ENCODE results near the gene EEF2KMT. TPM values are rescaled to one million over a fixed set of nuclear protein-coding genes. Genes with fewer than 3 reads are reported as not detected.
A peak's percentile ranks its signal among the peaks of the same experiment; 100 is the strongest.

EEF2KMT gene
- polyA plus RNA-seq, 6 donors from 2014 or later = 7.1 to 15.1 (median 10.1) TPM

- Mint-ChIP-seq H3K36me3 (peaks cover 6 to 10% of the 10 kb centered on the region in 2 donors), H3K4me3 (peak within 1 kb of the TSS; percentile 91 to 98 (median 96)), H3K27ac (peak within 1 kb of the TSS; percentile 93 to 97 (median 96)), H3K27me3 (peaks cover 0 to 6% (median 0%) of the 10 kb centered on the region in 3 donors), H3K4me1 (peaks cover 24 to 42% (median 41%) of the 10 kb centered on the region in 3 donors), H3K9me3 (no peaks in the 10 kb centered on the region)
- peak; percentile 91 for ATAC-seq (ENCODE audit: low read depth in 2 of 2)
- peak; percentile 85 for DNase-seq
Observed at GRCh38 chr16:5071681-5072333, 25.8 kb downstream of the EEF2KMT start, which contains the start of gene ALG1. TSS of gene ALG1 (plus strand) at chr16:5071843. CDS start at chr16:5071850, 7 bp downstream.

GRCh38 chr16:5071341-5071680 lies 26.3 kb downstream of the EEF2KMT start:
- no peak for DNase-seq
- Mint-ChIP-seq H3K4me3 (peak overlapping the region; percentile 91 to 98 (median 96)), H3K9me3 (no peaks in the 10 kb centered on the region), H3K27me3 (peaks cover 0 to 6% (median 0%) of the 10 kb centered on the region in 3 donors), H3K27ac (peak overlapping the region; percentile 93 to 97 (median 96)), H3K36me3 (peaks cover 6 to 10% of the 10 kb centered on the region in 2 donors), H3K4me1 (peaks cover 24 to 42% (median 41%) of the 10 kb centered on the region in 3 donors)
- ATAC-seq (ENCODE audit: low read depth in 2 of 2) = no peak

- H3K4me3 Mint-ChIP-seq = peak overlapping the region in 6 of 8 donors; percentile 15 to 98 (median 96)
- ATAC-seq (ENCODE audit: low read depth in 2 of 2) (no peak), DNase-seq (no peak)
- H3K27me3 Mint-ChIP-seq = peaks cover 0 to 6% (median 0%) of the 10 kb centered on the region in 3 donors
- no peaks in the 10 kb centered on the region for H3K9me3 Mint-ChIP-seq
- peak overlapping the region; percentile 93 to 97 (median 96) for H3K27ac Mint-ChIP-seq
- H3K4me1 Mint-ChIP-seq = peaks cover 24 to 42% (median 41%) of the 10 kb centered on the region in 3 donors
- H3K36me3 Mint-ChIP-seq = peaks cover 5 to 6% of the 10 kb centered on the region in 2 donors
Observed at GRCh38 chr16:5070431-5071186, 27.0 kb downstream of the EEF2KMT start.

GRCh38 chr16:5069854-5070253 lies 27.7 kb downstream of the EEF2KMT start:
- H3K27me3 Mint-ChIP-seq = peaks cover 0 to 14% (median 0%) of the 10 kb centered on the region in 3 donors
- H3K27ac Mint-ChIP-seq = peak overlapping the region in 3 of 6 donors; percentile 64 to 87 (median 70)
- H3K4me3 Mint-ChIP-seq = peak overlapping the region in 5 of 8 donors; percentile 21 to 76 (median 66)
- DNase-seq (no peak), ATAC-seq (ENCODE audit: low read depth in 2 of 2) (no peak)
- H3K9me3 Mint-ChIP-seq = no peaks in the 10 kb centered on the region
- no peaks in the 10 kb centered on the region for H3K36me3 Mint-ChIP-seq
- H3K4me1 Mint-ChIP-seq = peaks cover 24 to 37% (median 35%) of the 10 kb centered on the region in 3 donors

GRCh38 chr16:5069048-5069447 lies 28.5 kb downstream of the EEF2KMT start:
- DNase-seq (no peak), ATAC-seq (ENCODE audit: low read depth in 2 of 2) (no peak)
- no peak overlapping the region for H3K27ac Mint-ChIP-seq
- peaks cover 24 to 31% (median 29%) of the 10 kb centered on the region in 3 donors for H3K4me1 Mint-ChIP-seq
- no peaks in the 10 kb centered on the region for H3K9me3 Mint-ChIP-seq
- peak overlapping the region in 1 of 8 donors; percentile 7 for H3K4me3 Mint-ChIP-seq
- H3K27me3 Mint-ChIP-seq = peaks cover 0 to 21% (median 6%) of the 10 kb centered on the region in 3 donors
- H3K36me3 Mint-ChIP-seq = no peaks in the 10 kb centered on the region

GRCh38 chr16:5066511-5066910 lies 31.1 kb downstream of the EEF2KMT start:
- no peak for DNase-seq
- no peak for ATAC-seq (ENCODE audit: low read depth in 2 of 2)
- H3K36me3 Mint-ChIP-seq = no peaks in the 10 kb centered on the region
- no peak overlapping the region for H3K27ac Mint-ChIP-seq
- H3K27me3 Mint-ChIP-seq = peaks cover 3 to 42% (median 15%) of the 10 kb centered on the region in 3 donors
- H3K4me1 Mint-ChIP-seq = peaks cover 7 to 12% (median 9%) of the 10 kb centered on the region in 3 donors
- H3K9me3 Mint-ChIP-seq = no peaks in the 10 kb centered on the region
- no peak overlapping the region for H3K4me3 Mint-ChIP-seq

- ATAC-seq (ENCODE audit: low read depth in 2 of 2) = no peak
- H3K4me3 Mint-ChIP-seq = no peak within 1 kb of the TSS
- H3K27ac Mint-ChIP-seq = no peak within 1 kb of the TSS
- no peak for DNase-seq
- H3K4me1 Mint-ChIP-seq = peaks cover 1 to 5% (median 2%) of the 10 kb centered on the region in 3 donors
- H3K9me3 Mint-ChIP-seq = no peaks in the 10 kb centered on the region
- peaks cover 3 to 43% (median 17%) of the 10 kb centered on the region in 3 donors for H3K27me3 Mint-ChIP-seq
- H3K36me3 Mint-ChIP-seq = no peaks in the 10 kb centered on the region
Observed at GRCh38 chr16:5065813-5066212, 31.8 kb downstream of the EEF2KMT start, which contains the start of gene C16orf89. TSS of gene C16orf89 (minus strand) at chr16:5065956. CDS start at chr16:5065908, 48 bp downstream.

- Mint-ChIP-seq H3K4me3 (no peak overlapping the region), H3K27ac (no peak overlapping the region), H3K4me1 (peaks cover 0 to under 1% (median 0%) of the 10 kb centered on the region in 3 donors), H3K36me3 (no peaks in the 10 kb centered on the region), H3K9me3 (no peaks in the 10 kb centered on the region), H3K27me3 (peaks cover 3 to 45% (median 17%) of the 10 kb centered on the region in 3 donors)
- DNase-seq = no peak
- ATAC-seq (ENCODE audit: low read depth in 2 of 2) = no peak
Observed at GRCh38 chr16:5065326-5065725, 32.3 kb downstream of the EEF2KMT start.

- Mint-ChIP-seq H3K36me3 (no peaks in the 10 kb centered on the region), H3K4me1 (no peaks in the 10 kb centered on the region), H3K4me3 (no peak overlapping the region), H3K9me3 (no peaks in the 10 kb centered on the region), H3K27ac (no peak overlapping the region), H3K27me3 (peaks cover 3 to 49% (median 17%) of the 10 kb centered on the region in 3 donors)
- DNase-seq (no peak), ATAC-seq (ENCODE audit: low read depth in 2 of 2) (no peak)
Observed at GRCh38 chr16:5064915-5065314, 32.7 kb downstream of the EEF2KMT start.

GRCh38 chr16:5062790-5063765 lies 34.5 kb downstream of the EEF2KMT start:
- no peak for DNase-seq
- H3K9me3 Mint-ChIP-seq = no peaks in the 10 kb centered on the region
- peaks cover 3 to 54% (median 18%) of the 10 kb centered on the region in 3 donors for H3K27me3 Mint-ChIP-seq
- no peak for ATAC-seq (ENCODE audit: low read depth in 2 of 2)
- H3K36me3 Mint-ChIP-seq = no peaks in the 10 kb centered on the region
- no peaks in the 10 kb centered on the region for H3K4me1 Mint-ChIP-seq
- H3K4me3 Mint-ChIP-seq = no peak overlapping the region
- H3K27ac Mint-ChIP-seq = no peak overlapping the region

- Mint-ChIP-seq H3K36me3 (no peaks in the 10 kb centered on the region), H3K4me3 (peak overlapping the region in 1 of 8 donors; percentile 5), H3K9me3 (no peaks in the 10 kb centered on the region), H3K4me1 (no peaks in the 10 kb centered on the region), H3K27me3 (peaks cover 3 to 51% (median 25%) of the 10 kb centered on the region in 3 donors), H3K27ac (no peak overlapping the region)
- no peak for DNase-seq
- ATAC-seq (ENCODE audit: low read depth in 2 of 2) = no peak
Observed at GRCh38 chr16:5062051-5062450, 35.5 kb downstream of the EEF2KMT start.

GRCh38 chr16:5060073-5060641 lies 37.4 kb downstream of the EEF2KMT start:
- ATAC-seq (ENCODE audit: low read depth in 2 of 2) (no peak), DNase-seq (no peak)
- Mint-ChIP-seq H3K9me3 (no peaks in the 10 kb centered on the region), H3K36me3 (no peaks in the 10 kb centered on the region), H3K4me3 (no peak overlapping the region), H3K27ac (no peak overlapping the region), H3K4me1 (no peaks in the 10 kb centered on the region), H3K27me3 (peaks cover 3 to 48% (median 25%) of the 10 kb centered on the region in 3 donors)

Measured in naive B cell (primary cell).